ENCODE data around the gene CRYGN. TPM values are rescaled to one million over a fixed set of nuclear protein-coding genes. Genes with fewer than 3 reads are reported as not detected.

The CRYGN gene
- total RNA-seq, 3 donors from 2014 or later = 0.51 TPM; not detected in 2

GRCh38 chr7:151433721-151434400 lies 6.1 kb downstream of the CRYGN start:
- intact Hi-C loops (cut with DNase I, micrococcal nuclease) = no loop called here
- Histone ChIP-seq H3K9me3 (no peaks in the 10 kb centered on the region), H3K4me1 (ENCODE audit: low read depth) (no peaks in the 10 kb centered on the region), H3K4me3 (no peak overlapping the region), H3K36me3 (ENCODE audit: low read depth) (no peaks in the 10 kb centered on the region)
- DNase-seq = no peak
- TF ChIP-seq CTCF (IDR thresholded peaks at IDR 0.05) = no peak
- ATAC-seq = no peak

GRCh38 chr7:151432658-151433521 lies 7.1 kb downstream of the CRYGN start:
- Histone ChIP-seq H3K4me3 (no peak overlapping the region), H3K36me3 (ENCODE audit: low read depth) (no peaks in the 10 kb centered on the region), H3K9me3 (no peaks in the 10 kb centered on the region), H3K4me1 (ENCODE audit: low read depth) (no peaks in the 10 kb centered on the region)
- ATAC-seq = peak; percentile 26
- intact Hi-C loops (cut with DNase I, micrococcal nuclease) = no loop called here
- TF ChIP-seq CTCF (IDR thresholded peaks at IDR 0.05) = no peak
- DNase-seq = no peak

GRCh38 chr7:151431768-151432311 lies 8.1 kb downstream of the CRYGN start:
- ATAC-seq (no peak), DNase-seq (no peak)
- no peaks in the 10 kb centered on the region for H3K9me3 ChIP-seq
- H3K4me3 ChIP-seq = no peak overlapping the region
- no peaks in the 10 kb centered on the region for H3K36me3 ChIP-seq (ENCODE audit: low read depth)
- TF ChIP-seq CTCF (IDR thresholded peaks at IDR 0.05) = no peak
- peaks cover under 1% of the 10 kb centered on the region for H3K4me1 ChIP-seq (ENCODE audit: low read depth)
- intact Hi-C loops (cut with DNase I, micrococcal nuclease) = no loop called here

- intact Hi-C loops (cut with DNase I, micrococcal nuclease) = no loop called here
- ATAC-seq (no peak), DNase-seq (no peak)
- TF ChIP-seq CTCF (IDR thresholded peaks at IDR 0.05) = no peak
- Histone ChIP-seq H3K9me3 (no peaks in the 10 kb centered on the region), H3K4me3 (no peak overlapping the region), H3K36me3 (ENCODE audit: low read depth) (no peaks in the 10 kb centered on the region), H3K4me1 (ENCODE audit: low read depth) (peaks cover 4% of the 10 kb centered on the region)
Observed at GRCh38 chr7:151431281-151431767, 8.6 kb downstream of the CRYGN start.

- H3K36me3 ChIP-seq (ENCODE audit: low read depth) = no peaks in the 10 kb centered on the region
- H3K4me3 ChIP-seq = no peak overlapping the region
- TF ChIP-seq CTCF (IDR thresholded peaks at IDR 0.05) = no peak
- H3K4me1 ChIP-seq (ENCODE audit: low read depth) = peaks cover 4% of the 10 kb centered on the region
- no peak for ATAC-seq
- no peaks in the 10 kb centered on the region for H3K9me3 ChIP-seq
- intact Hi-C loops (cut with DNase I, micrococcal nuclease) = no loop called here
- DNase-seq = no peak
Observed at GRCh38 chr7:151430391-151431205, 9.3 kb downstream of the CRYGN start.
